ENCODE data around the gene TRIM3. TPM values are rescaled to one million over a fixed set of nuclear protein-coding genes. Genes with fewer than 3 reads are reported as not detected.

Gene TRIM3
- total RNA-seq, 2 experiments from 2014 or later, result 11.8 to 11.9 TPM

DNA sequence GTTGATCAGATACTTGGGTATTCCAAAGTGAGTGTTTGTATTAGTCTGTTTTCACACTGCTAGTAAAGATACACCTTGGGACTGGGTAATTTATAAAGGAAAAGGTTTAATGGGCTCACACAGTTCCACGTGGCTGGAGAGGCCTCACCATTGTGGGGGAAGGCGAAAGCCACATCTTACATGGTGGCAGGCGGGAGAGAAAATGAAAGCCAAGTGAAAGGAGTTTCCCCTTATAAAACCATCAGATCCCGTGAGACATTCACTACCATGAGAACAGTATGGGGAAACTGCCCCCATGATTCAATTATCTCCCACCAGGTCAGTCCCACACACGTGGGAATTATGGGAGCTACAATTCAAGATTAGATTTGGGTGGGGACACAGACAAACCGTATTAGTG lies 14.6 kb upstream of the TRIM3 start:
- H3K27ac Mint-ChIP-seq, result no peak overlapping the region
- POLR2A ChIA-PET, result no interaction called here
- peaks cover 5% of the 10 kb centered on the region for H3K36me3 Mint-ChIP-seq
- H3K4me3 Mint-ChIP-seq, result no peak overlapping the region
- no peaks in the 10 kb centered on the region for H3K9me3 Mint-ChIP-seq
- ATAC-seq (ENCODE audit: low read depth), result no peak
- H3K4me1 Mint-ChIP-seq, result peaks cover 2% of the 10 kb centered on the region
- H3K27me3 Mint-ChIP-seq, result no peaks in the 10 kb centered on the region
- no peak for DNase-seq

DNA sequence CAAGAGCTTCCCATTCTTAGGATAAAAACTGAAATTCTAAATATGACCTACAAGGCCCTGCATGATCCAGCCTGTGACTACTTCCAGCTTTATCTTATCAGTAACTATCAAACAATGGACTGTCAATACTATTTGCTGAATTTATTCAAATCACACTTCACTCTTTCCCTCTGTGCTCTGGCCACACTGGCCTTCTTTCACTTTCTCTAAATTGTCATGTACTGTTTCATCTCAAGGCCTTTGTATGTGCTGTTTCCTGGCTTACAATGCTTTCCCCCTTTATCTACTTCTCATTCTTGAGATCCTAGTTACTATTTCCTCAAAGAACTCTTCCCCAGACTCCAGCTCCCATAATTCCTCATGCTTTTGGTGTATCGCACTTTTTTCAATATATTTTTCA lies 13.2 kb upstream of the TRIM3 start:
- POLR2A ChIA-PET, result interaction anchor here (1.2 kb wide), 1 partner anchor 116 kb away, joined by 3 read pairs; no protein-coding TSS in a partner anchor
- Mint-ChIP-seq H3K27ac (no peak overlapping the region), H3K36me3 (peaks cover 8% of the 10 kb centered on the region), H3K9me3 (no peaks in the 10 kb centered on the region), H3K4me1 (peaks cover 12% of the 10 kb centered on the region), H3K27me3 (no peaks in the 10 kb centered on the region), H3K4me3 (no peak overlapping the region)
- DNase-seq, result no peak
- no peak for ATAC-seq (ENCODE audit: low read depth)

DNA sequence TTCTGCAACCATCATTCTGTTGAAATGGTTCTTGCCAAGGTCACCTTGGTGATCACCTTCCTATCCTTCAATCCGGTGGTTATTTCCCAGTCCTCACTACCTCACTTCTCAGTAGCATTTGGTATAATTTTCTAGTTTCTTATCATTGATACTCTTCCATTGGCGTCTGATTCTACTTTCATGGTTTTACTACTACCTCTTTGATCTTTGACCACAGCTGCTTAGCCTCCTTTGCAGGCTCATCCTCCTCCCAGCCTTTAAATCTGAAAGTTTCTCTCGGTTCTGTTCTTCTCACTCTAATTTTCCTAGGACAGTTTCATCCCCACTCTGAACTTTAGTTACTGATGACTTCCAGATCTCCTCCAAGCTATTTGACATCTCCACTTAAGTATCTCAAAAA lies 12.5 kb upstream of the TRIM3 start:
- DNase-seq, result no peak
- ATAC-seq (ENCODE audit: low read depth), result no peak
- Mint-ChIP-seq H3K9me3 (no peaks in the 10 kb centered on the region), H3K27ac (no peak overlapping the region), H3K4me1 (peaks cover 12% of the 10 kb centered on the region), H3K4me3 (no peak overlapping the region), H3K27me3 (no peaks in the 10 kb centered on the region), H3K36me3 (peaks cover 8% of the 10 kb centered on the region)
- POLR2A ChIA-PET, result interaction anchor here (1.2 kb wide), 1 partner anchor 116 kb away, joined by 3 read pairs; no protein-coding TSS in a partner anchor

DNA sequence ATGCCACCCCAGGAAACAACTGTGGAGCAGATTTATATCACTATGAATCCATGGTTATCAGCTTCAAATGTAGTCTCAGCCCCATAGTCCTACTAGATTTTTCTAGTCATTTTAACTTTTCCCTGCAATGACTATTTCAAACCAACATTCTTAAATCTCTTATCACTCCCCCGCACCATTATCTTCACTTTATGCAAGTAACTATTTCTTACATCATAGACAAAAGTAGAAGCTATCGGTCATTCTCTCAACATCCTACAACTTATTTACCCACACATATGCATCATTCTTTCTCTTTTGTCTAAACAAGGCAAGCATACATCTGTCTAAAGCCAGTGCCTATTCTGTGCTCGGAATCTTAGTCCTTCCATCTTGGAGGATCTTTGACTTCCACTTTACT lies 11.9 kb upstream of the TRIM3 start:
- Mint-ChIP-seq H3K4me1 (peaks cover 17% of the 10 kb centered on the region), H3K36me3 (peaks cover 8% of the 10 kb centered on the region), H3K4me3 (no peak overlapping the region), H3K9me3 (no peaks in the 10 kb centered on the region), H3K27me3 (no peaks in the 10 kb centered on the region), H3K27ac (no peak overlapping the region)
- ATAC-seq (ENCODE audit: low read depth) (no peak), DNase-seq (no peak)
- POLR2A ChIA-PET, result interaction anchor here (1.2 kb wide), 1 partner anchor 117 kb away, joined by 3 read pairs; no protein-coding TSS in a partner anchor

DNA sequence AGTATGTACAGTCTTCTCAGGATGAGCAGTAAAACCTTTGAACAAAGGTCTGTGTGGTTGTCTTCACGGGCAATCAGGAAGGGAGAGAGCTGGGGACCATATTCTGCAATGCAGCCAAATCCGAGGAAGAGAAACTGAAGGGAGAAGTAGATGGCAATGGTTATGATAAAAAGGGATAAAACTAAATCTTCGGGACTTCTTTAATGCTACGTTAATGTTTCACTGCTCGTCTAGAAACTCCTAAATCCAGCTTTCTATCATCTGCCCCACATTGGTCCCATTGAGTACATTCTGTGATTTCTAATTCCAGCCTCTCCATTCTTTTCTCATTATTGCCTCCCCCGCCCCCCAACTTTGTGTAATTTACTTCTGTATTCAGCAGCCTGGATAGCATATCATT lies 9.3 kb upstream of the TRIM3 start:
- Mint-ChIP-seq H3K36me3 (peaks cover 11% of the 10 kb centered on the region), H3K4me3 (peak overlapping the region; percentile 93), H3K4me1 (peaks cover 30% of the 10 kb centered on the region), H3K27ac (peak overlapping the region; percentile 94), H3K27me3 (no peaks in the 10 kb centered on the region), H3K9me3 (no peaks in the 10 kb centered on the region)
- ATAC-seq (ENCODE audit: low read depth) (no peak), DNase-seq (no peak)
- POLR2A ChIA-PET, result interaction anchor here (2.0 to 2.4 kb wide), 4 partner anchors 9 to 199 kb away, joined by 5 to 26 read pairs (median 13); partner anchors contain the start of genes MRPL17, TAF10 and TRIM3

DNA sequence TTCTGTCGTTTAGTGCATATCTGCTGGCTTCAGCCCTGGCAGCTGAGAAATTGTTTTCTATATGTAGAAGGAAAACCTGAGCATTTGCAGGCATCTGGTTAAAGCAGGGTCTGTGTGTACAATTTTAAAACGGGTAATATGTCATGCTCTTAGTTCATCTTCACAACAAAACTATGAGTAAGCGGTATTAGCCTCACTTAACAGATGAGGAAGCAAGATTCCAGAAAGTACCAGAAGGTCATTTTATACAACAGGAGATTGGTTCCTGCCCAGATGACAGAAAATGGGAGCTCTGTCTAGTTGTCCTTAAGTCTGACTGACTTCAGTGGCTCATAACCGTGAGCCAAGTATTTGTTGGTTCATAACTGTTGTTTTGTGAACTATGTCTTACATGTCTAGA lies 8.7 kb upstream of the TRIM3 start:
- ATAC-seq (ENCODE audit: low read depth), result no peak
- no peaks in the 10 kb centered on the region for H3K9me3 Mint-ChIP-seq
- H3K27ac Mint-ChIP-seq, result peak overlapping the region; percentile 94
- H3K27me3 Mint-ChIP-seq, result no peaks in the 10 kb centered on the region
- H3K36me3 Mint-ChIP-seq, result peaks cover 13% of the 10 kb centered on the region
- no peak for DNase-seq
- peaks cover 30% of the 10 kb centered on the region for H3K4me1 Mint-ChIP-seq
- peak overlapping the region; percentile 93 for H3K4me3 Mint-ChIP-seq
- POLR2A ChIA-PET, result interaction anchor here (0.7 to 2.4 kb wide), 10 partner anchors 9 to 200 kb away, joined by 3 to 26 read pairs (median 8); partner anchors contain the start of genes MRPL17, SMPD1, TAF10 and TRIM3

DNA sequence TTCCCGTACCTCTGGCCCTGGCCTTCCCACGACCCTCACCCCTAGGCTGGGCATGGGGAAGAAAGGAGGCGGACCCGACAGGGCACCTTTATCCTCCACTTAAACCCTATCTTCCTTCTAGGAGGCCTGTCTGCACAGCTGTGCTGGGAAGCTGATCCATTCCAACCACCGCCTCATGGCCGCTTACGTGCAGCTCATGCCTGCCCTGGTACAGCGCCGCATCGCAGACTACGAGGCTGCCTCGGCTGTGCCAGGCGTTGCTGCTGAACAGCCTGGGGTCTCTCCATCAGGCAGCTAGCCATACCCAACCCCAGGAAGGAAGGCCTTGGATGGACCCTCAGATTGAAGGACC lies 8.2 kb upstream of the TRIM3 start:
- ATAC-seq (ENCODE audit: low read depth) (peak; percentile 2), DNase-seq (no peak)
- POLR2A ChIA-PET, result interaction anchor here (0.7 to 2.4 kb wide), 24 partner anchors 8 to 264 kb away, joined by 3 to 26 read pairs (median 5); partner anchors contain the start of genes APBB1, ILK, MRPL17 and RRP8
- no peaks in the 10 kb centered on the region for H3K9me3 Mint-ChIP-seq
- H3K27me3 Mint-ChIP-seq, result no peaks in the 10 kb centered on the region
- peak overlapping the region; percentile 94 for H3K27ac Mint-ChIP-seq
- peaks cover 30% of the 10 kb centered on the region for H3K4me1 Mint-ChIP-seq
- H3K36me3 Mint-ChIP-seq, result peaks cover 16% of the 10 kb centered on the region
- peak overlapping the region; percentile 93 for H3K4me3 Mint-ChIP-seq

DNA sequence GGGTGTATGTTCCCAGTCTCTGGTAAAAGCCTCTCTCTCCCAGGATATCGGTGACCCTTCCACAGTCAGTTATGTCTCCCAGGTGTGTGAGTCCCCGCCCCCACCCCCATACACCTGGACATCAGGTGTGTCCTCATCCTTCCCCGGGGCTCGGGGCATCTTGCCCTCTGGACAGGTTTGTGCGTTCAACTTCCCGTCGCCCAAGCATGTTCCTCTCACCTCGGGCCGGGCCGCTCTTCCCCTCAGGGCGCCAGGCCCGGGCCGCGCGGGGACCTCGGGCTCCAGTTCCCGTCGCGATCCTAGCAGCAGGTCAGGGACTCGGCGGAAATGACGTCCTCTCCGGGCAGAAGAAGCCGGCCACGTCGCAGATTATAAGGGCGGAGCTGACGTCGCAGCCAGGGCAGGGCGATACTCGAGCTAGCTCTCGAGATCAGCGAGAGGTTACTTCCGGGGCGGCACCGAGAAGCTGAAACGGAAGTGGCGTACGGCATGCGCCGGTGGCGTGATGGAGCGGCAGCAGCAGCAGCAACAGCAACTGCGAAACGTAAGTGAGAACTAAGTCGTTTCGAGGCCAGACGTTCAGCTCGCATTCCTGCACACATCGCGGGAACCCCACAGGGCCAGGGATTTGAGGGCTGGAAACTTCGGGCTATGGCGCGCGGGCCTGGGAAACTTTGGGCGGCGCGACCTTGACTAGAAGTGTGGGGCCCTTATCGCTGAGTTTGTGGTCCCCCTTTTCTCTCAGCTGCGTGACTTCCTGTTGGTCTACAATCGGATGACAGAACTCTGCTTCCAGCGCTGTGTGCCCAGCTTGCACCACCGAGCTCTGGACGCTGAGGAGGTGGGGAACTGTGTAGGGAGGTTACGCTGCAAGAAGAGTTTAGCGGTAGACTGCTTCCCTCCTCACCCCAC lies 7.5 kb upstream of the TRIM3 start, which contains the start of the genes ARFIP2 and TIMM10B:
TSS of gene ARFIP2 (minus strand) at position 320 of the 912 bp plus-strand sequence. CDS start 910 bp downstream, outside the sequence.
TSS of gene TIMM10B (plus strand) at position 490 of the 912 bp plus-strand sequence. CDS start at position 506, 16 bp downstream.
- H3K36me3 Mint-ChIP-seq, result peaks cover 18% of the 10 kb centered on the region
- H3K27ac Mint-ChIP-seq, result peak within 1 kb of the TSS; percentile 94
- peak within 1 kb of the TSS; percentile 93 for H3K4me3 Mint-ChIP-seq
- DNase-seq, result peak; percentile 93
- peak; percentile 97 for ATAC-seq (ENCODE audit: low read depth)
- H3K4me1 Mint-ChIP-seq, result peaks cover 30% of the 10 kb centered on the region
- no peaks in the 10 kb centered on the region for H3K27me3 Mint-ChIP-seq
- POLR2A ChIA-PET, result interaction anchor here (0.7 to 2.4 kb wide), 25 partner anchors 8 to 265 kb away, joined by 3 to 26 read pairs (median 5); partner anchors contain the start of genes APBB1, ILK, MRPL17 and RRP8
- no peaks in the 10 kb centered on the region for H3K9me3 Mint-ChIP-seq

DNA sequence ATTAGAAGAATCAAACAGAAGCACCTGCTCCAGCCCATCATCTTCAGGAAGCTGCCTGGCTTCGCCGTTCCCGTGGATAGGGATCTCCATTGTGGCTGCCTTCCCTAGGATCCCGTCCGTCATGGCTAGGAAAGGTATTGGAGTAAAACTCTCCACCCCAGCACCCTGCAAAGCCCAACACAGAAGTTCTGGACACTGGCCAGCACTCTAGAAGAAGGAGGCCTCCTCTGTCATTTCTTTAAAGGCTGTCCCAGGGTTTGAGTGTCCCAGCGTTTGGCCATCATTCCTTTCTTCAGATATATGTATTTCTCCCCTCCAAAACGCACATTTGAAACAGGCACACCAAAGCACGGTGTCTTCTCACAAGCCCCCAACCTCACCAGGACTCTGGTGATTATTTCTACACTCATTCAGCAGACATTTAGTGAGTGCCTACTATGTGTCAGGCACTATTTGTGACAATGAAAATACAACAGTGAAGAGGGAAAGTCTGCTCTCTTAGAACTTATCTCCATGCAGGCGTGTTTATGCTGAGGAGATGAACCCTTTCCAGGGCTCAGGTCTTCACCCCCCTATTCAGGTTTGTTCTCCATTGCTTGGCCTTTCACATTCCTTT lies 6.7 kb upstream of the TRIM3 start:
- POLR2A ChIA-PET, result interaction anchor here (1.4 kb wide), 1 partner anchor 8 kb away, joined by 3 read pairs; no protein-coding TSS in a partner anchor
- H3K4me1 Mint-ChIP-seq, result peaks cover 30% of the 10 kb centered on the region
- peak overlapping the region; percentile 93 for H3K4me3 Mint-ChIP-seq
- peak overlapping the region; percentile 94 for H3K27ac Mint-ChIP-seq
- no peaks in the 10 kb centered on the region for H3K27me3 Mint-ChIP-seq
- peaks cover 18% of the 10 kb centered on the region for H3K36me3 Mint-ChIP-seq
- ATAC-seq (ENCODE audit: low read depth) (no peak), DNase-seq (no peak)
- no peaks in the 10 kb centered on the region for H3K9me3 Mint-ChIP-seq

DNA sequence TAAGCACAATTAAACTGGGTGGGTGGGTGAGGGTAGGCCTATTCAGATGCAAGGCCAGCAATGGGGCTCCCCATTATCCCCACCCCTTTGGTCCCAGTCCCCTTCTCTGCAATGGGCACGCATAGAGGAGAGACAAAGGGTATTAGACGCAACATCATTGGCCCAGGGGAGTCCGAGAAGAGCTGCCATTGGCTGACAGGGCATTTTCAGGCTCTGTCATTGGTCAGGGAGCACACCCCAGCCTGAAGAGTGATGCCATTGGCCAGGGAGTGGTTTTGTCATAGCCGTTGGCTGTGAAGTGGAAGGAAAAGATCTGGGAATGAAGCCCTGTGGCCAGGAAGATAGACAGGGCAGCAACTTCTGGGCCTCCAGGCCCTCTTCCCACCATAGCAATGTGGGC lies 2.8 kb upstream of the TRIM3 start:
- Mint-ChIP-seq H3K4me1 (peaks cover 26% of the 10 kb centered on the region), H3K27ac (no peak overlapping the region), H3K4me3 (no peak overlapping the region)

DNA sequence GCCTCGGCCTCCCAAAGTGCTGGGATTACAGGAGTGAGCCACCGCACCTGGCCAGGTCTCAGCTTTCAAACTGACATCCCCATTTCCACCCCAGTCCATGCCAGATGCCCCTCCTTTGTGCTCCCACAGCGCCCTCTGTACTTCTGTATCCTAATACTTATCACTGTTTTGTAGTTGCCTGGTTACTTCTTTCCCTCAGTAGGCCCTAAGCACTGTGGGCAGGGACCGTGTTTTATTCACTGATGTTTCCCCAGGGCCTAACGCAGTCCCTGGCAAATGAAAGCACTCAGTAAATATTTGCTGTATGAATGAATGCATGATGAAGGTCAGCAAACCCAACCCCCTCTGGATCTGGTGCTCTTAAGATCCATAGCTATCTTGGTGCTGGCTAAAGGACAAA lies 2.2 kb upstream of the TRIM3 start:
- Mint-ChIP-seq H3K4me3 (no peak overlapping the region), H3K4me1 (peaks cover 26% of the 10 kb centered on the region), H3K36me3 (peaks cover 11% of the 10 kb centered on the region), H3K27me3 (peaks cover 10% of the 10 kb centered on the region), H3K9me3 (no peaks in the 10 kb centered on the region), H3K27ac (no peak overlapping the region)
- POLR2A ChIA-PET, result interaction anchor here (1.4 kb wide), 1 partner anchor 85 kb away, joined by 3 read pairs; no protein-coding TSS in a partner anchor
- no peak for ATAC-seq (ENCODE audit: low read depth)
- no peak for DNase-seq

More for the DNA sequence above, 2.8 kb upstream of the TRIM3 start:
- Mint-ChIP-seq H3K36me3 (peaks cover 11% of the 10 kb centered on the region), H3K9me3 (no peaks in the 10 kb centered on the region), H3K27me3 (peaks cover 10% of the 10 kb centered on the region)
- POLR2A ChIA-PET, result no interaction called here
- no peak for DNase-seq
- no peak for ATAC-seq (ENCODE audit: low read depth)

DNA sequence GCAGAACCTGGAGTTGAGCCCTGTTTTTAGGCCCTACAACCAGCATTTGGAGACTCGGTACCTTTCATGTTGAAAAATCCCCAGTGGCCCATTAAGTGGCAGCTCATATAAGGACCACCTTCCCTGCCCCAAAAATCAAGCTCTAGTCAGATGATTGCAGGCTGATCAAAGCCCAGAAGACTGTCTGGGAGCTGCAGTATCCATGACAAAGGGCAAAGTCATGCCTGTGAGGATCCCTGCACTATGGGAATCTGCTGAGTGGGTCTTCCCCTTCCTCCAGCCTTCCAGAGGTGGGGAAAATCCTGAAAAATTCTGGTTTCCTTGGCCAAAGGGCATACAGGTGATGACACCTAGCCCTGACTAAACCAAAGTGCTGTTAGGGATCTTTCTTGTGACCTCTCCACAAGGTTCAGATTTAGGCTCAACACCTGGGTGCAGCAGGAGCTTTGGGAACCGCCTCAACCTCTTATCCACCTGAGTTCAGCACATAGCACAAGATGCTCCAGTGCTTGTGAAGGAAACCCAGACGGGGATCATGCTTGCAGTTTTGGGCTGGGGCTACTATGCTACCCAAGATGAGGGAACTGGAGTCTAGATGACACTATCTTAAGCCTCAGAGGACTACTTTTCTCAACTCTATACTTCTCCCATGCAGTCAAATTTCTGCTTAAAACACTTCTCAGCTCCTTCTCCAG lies 1.2 kb upstream of the TRIM3 start:
- DNase-seq (no peak), ATAC-seq (ENCODE audit: low read depth) (no peak)
- Mint-ChIP-seq H3K9me3 (no peaks in the 10 kb centered on the region), H3K36me3 (peaks cover 11% of the 10 kb centered on the region), H3K4me1 (peaks cover 18% of the 10 kb centered on the region), H3K27ac (no peak overlapping the region), H3K27me3 (peaks cover 10% of the 10 kb centered on the region), H3K4me3 (peak overlapping the region; percentile 26)
- POLR2A ChIA-PET, result interaction anchor here (0.7 to 1.4 kb wide), 4 partner anchors 9 to 154 kb away, joined by 3 to 4 read pairs (median 3); no protein-coding TSS in a partner anchor

Data from activated naive CD8-positive, alpha-beta T cell treated with anti-CD3 and anti-CD28 coated beads, Interleukin-2, amount 10 ng/mL, durations not matched to agents 7 days and 5 days (primary cell).